Panc1 (cell line): ENCODE data around the gene BNIP5. TPM values are rescaled to one million over a fixed set of nuclear protein-coding genes. Genes with fewer than 3 reads are reported as not detected.

ENCODE experiments used
- ATAC-seq: fragments of 200-7000 bp; cut with Tn5 transposase; 2 replicates; pipeline ENCODE4 v1.9.1; 2020; ENCODE audit warnings: mild to moderate bottlenecking, moderate library complexity
- BruUV-seq: library from RNA; stranded (reverse); fragments of 400-500 nt; replicated peaks from 2 replicates; lab custom pipeline; 2021; lab: Mats Ljungman, UMichigan
- CTCF ChIA-PET: fragments of 300-600 bp; sonication (Branson Sonifier 250); formaldehyde crosslinking; loops from one replicate; lab custom pipeline; 2022; ENCODE audit warnings: antibody characterized with exemption; lab: Charles Lee
- POLR2A ChIA-PET: fragments of 300-600 bp; sonication (Branson Sonifier 250); formaldehyde crosslinking; loops from one replicate; lab custom pipeline; 2022; ENCODE audit warnings: antibody characterized with exemption; lab: Charles Lee
- DNase-seq: peaks from one replicate; pipeline ENCODE4 v3.0.0-alpha.2; 2010; ENCODE audit warnings: low read depth, low spot score
- H3K27ac ChIP-seq: 2 replicates; pipeline ENCODE4 v1.5.1; 2011; ENCODE audit warnings: mild to moderate bottlenecking, low read length, inconsistent platforms
- H3K27me3 ChIP-seq: fragments of 200-500 bp; sonication (Bioruptor generic); 2 replicates; pipeline ENCODE4 v1.6.0; 2014; ENCODE audit warnings: low read length, inconsistent platforms; ENCODE audit not compliant: control insufficient read depth, insufficient read depth
- H3K36me3 ChIP-seq: fragments of 200-500 bp; sonication (Bioruptor generic); 2 replicates; pipeline ENCODE4 v1.5.1; 2014; ENCODE audit warnings: inconsistent platforms, mild to moderate bottlenecking, low read length, moderate library complexity; ENCODE audit not compliant: control insufficient read depth, insufficient read depth
- H3K4me1 ChIP-seq: 2 replicates; pipeline ENCODE4 v1.5.1; 2011; ENCODE audit warnings: inconsistent platforms, mild to moderate bottlenecking, low read length, moderate library complexity; ENCODE audit not compliant: control insufficient read depth, insufficient read depth
- H3K4me3 ChIP-seq, 2 experiments: 2 replicates each; pipeline ENCODE4 v1.5.1; 2011 to 2012; ENCODE audit warnings: low read depth in 2 of 2, low read length in 2 of 2, mild to moderate bottlenecking in 2 of 2, inconsistent platforms in 1 of 2, moderate library complexity in 1 of 2
- H3K9me3 ChIP-seq: fragments of 200-500 bp; sonication (Bioruptor generic); 2 replicates; pipeline ENCODE4 v1.5.1; 2014; ENCODE audit warnings: low read depth, mild to moderate bottlenecking, inconsistent platforms, low read length, moderate library complexity; ENCODE audit not compliant: control insufficient read depth, insufficient read depth
- POLR2AphosphoS5 ChIP-seq: IDR thresholded peaks from 2 replicates; pipeline ENCODE4 v1.6.1; 2012; ENCODE audit warnings: mild to moderate bottlenecking, low read depth, low read length, moderate library complexity
- SIN3A ChIP-seq: IDR thresholded peaks from 2 replicates; pipeline ENCODE4 v1.6.1; 2012; ENCODE audit warnings: low read depth, mild to moderate bottlenecking, low read length, moderate library complexity, borderline replicate concordance; ENCODE audit not compliant: insufficient read depth
- TCF7L2 ChIP-seq: IDR thresholded peaks from 2 replicates; pipeline ENCODE4 v1.6.1; 2011; ENCODE audit warnings: mild to moderate bottlenecking, low read depth, low read length, inconsistent platforms
- in situ Hi-C: cut with HindIII; loops from 2 replicates; pipeline ENCODE4 v1.10.0; 2016; ENCODE audit warnings: low sequenced_read_pairs, low pct_unique_long_range_greater_than_20kb
- intact Hi-C: fragments of 100-400 bp; cut with micrococcal nuclease; formaldehyde crosslinking; loops from one replicate; pipeline ENCODE4 v1.10.0; 2022; ENCODE audit not compliant: unreplicated experiment
- total RNA-seq: library from RNA; stranded (reverse); gene quantifications from one replicate; pipeline ENCODE4 v1.2.1, GENCODE V29; 2021; ENCODE audit not compliant: unreplicated experiment
- TF ChIP-seq, protein P1 (sequence below), 2 experiments: IDR thresholded peaks; 2 replicates each; pipeline ENCODE4 v1.6.1; 2011 to 2012; ENCODE audit warnings: low read depth in 2 of 2, control low read depth in 1 of 2, low read length in 1 of 2, mild to moderate bottlenecking in 1 of 2, moderate library complexity in 1 of 2; ENCODE audit not compliant: insufficient read depth in 1 of 2
- TF ChIP-seq, protein P2 (sequence below): fragments of 450-650 bp; IDR thresholded peaks from 2 replicates; pipeline ENCODE4 v1.5.1; 2017; ENCODE audit warnings: mild to moderate bottlenecking

Gene BNIP5
- total RNA-seq, 1 experiment from 2014 or later, result not detected

DNA sequence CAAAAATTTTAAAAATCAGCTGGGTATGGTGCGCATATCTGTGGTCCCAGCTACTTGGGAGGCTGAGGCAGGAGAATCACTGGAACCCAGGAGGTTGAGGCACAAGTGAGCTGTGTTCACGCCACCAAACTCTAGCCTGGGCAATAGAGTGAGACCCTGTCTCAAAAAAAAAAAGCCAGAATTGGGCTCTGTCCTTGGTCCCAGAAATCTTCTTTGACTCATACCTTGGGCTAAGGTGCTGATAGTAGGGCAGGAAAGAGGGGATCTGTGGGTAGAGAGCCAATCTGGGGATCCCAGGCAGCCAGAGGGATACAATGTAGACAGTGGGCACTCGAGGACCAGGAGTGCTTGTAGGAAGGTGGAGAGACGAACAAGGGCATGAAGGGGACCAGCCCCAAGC lies 37.5 kb upstream of the BNIP5 start:
- ATAC-seq (no peak), DNase-seq (no peak)
- ChIA-PET POLR2A (interaction anchor here (0.6 to 0.7 kb wide), 2 partner anchors 18 to 53 kb away, joined by 4 to 7 read pairs; no protein-coding TSS in a partner anchor), CTCF (interaction anchor here (0.6 kb wide), 1 partner anchor 795 kb away, joined by 5 read pairs; no protein-coding TSS in a partner anchor)
- no peak overlapping the region for H3K4me3 ChIP-seq
- H3K36me3 ChIP-seq, result no peaks in the 10 kb centered on the region
- TF ChIP-seq, protein P1, sequence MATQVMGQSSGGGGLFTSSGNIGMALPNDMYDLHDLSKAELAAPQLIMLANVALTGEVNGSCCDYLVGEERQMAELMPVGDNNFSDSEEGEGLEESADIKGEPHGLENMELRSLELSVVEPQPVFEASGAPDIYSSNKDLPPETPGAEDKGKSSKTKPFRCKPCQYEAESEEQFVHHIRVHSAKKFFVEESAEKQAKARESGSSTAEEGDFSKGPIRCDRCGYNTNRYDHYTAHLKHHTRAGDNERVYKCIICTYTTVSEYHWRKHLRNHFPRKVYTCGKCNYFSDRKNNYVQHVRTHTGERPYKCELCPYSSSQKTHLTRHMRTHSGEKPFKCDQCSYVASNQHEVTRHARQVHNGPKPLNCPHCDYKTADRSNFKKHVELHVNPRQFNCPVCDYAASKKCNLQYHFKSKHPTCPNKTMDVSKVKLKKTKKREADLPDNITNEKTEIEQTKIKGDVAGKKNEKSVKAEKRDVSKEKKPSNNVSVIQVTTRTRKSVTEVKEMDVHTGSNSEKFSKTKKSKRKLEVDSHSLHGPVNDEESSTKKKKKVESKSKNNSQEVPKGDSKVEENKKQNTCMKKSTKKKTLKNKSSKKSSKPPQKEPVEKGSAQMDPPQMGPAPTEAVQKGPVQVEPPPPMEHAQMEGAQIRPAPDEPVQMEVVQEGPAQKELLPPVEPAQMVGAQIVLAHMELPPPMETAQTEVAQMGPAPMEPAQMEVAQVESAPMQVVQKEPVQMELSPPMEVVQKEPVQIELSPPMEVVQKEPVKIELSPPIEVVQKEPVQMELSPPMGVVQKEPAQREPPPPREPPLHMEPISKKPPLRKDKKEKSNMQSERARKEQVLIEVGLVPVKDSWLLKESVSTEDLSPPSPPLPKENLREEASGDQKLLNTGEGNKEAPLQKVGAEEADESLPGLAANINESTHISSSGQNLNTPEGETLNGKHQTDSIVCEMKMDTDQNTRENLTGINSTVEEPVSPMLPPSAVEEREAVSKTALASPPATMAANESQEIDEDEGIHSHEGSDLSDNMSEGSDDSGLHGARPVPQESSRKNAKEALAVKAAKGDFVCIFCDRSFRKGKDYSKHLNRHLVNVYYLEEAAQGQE (IDR thresholded peaks at IDR 0.05; ENCODE audit: insufficient read depth in 1 of 2, low read depth in 2 of 2, low read length in 1 of 2), result no peak
- TF ChIP-seq POLR2AphosphoS5 (no peak), TCF7L2 (no peak), SIN3A (no peak)
- TF ChIP-seq, protein P2, sequence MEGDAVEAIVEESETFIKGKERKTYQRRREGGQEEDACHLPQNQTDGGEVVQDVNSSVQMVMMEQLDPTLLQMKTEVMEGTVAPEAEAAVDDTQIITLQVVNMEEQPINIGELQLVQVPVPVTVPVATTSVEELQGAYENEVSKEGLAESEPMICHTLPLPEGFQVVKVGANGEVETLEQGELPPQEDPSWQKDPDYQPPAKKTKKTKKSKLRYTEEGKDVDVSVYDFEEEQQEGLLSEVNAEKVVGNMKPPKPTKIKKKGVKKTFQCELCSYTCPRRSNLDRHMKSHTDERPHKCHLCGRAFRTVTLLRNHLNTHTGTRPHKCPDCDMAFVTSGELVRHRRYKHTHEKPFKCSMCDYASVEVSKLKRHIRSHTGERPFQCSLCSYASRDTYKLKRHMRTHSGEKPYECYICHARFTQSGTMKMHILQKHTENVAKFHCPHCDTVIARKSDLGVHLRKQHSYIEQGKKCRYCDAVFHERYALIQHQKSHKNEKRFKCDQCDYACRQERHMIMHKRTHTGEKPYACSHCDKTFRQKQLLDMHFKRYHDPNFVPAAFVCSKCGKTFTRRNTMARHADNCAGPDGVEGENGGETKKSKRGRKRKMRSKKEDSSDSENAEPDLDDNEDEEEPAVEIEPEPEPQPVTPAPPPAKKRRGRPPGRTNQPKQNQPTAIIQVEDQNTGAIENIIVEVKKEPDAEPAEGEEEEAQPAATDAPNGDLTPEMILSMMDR, result no peak
- no peaks in the 10 kb centered on the region for H3K27me3 ChIP-seq
- in situ Hi-C loops (no loop called here), intact Hi-C loops (no loop called here)
- no TSS peak for BruUV-seq
- no peaks in the 10 kb centered on the region for H3K4me1 ChIP-seq
- H3K27ac ChIP-seq, result no peak overlapping the region
- H3K9me3 ChIP-seq, result no peaks in the 10 kb centered on the region

DNA sequence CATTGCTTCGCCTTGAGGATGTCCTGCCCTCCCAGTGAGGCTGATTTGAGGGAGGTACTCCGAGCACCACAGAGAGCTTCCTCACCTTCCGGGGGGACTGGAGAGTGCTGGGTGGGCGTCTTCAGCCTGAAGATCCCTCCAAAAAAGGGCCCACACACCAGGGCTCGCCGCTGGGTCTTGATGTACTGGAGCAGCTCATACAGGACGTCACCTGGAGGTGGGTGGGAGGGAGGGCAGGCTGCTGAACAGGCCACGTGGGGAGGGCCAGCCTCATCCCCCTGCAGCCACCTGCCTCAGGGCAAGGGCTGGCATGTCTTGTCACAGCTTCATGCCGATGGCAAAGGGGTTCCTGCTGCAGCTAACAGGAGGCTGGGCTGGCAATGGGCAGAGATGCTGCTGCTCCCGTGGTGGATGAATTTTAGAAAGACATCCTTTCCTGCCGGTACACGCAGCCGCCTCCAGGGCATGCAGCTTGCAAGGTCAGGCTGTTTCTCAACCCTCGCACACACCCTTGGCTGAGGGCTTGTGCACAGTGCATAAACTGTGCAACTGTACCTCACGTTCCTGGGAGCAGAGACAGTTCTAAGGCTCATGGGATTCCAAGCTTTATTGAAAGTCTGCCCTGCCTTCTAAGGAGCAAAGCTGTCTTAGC lies 36.8 kb upstream of the BNIP5 start:
- in situ Hi-C loops (no loop called here), intact Hi-C loops (no loop called here)
- DNase-seq (no peak), ATAC-seq (peak; percentile 37; the same call in 1 of the 2 replicates)
- Histone ChIP-seq H3K27me3 (no peaks in the 10 kb centered on the region), H3K4me1 (no peaks in the 10 kb centered on the region), H3K27ac (no peak overlapping the region), H3K9me3 (no peaks in the 10 kb centered on the region), H3K4me3 (no peak overlapping the region), H3K36me3 (no peaks in the 10 kb centered on the region)
- CTCF ChIA-PET, result no interaction called here
- TF ChIP-seq, protein P1 (IDR thresholded peaks at IDR 0.05; ENCODE audit: insufficient read depth in 1 of 2, low read depth in 2 of 2, low read length in 1 of 2), result no peak
- TF ChIP-seq, protein P2, result no peak
- no peak for TF ChIP-seq SIN3A
- POLR2A ChIA-PET, result interaction anchor here (0.7 kb wide), 1 partner anchor 54 kb away, joined by 4 read pairs; no protein-coding TSS in a partner anchor
- BruUV-seq, result no TSS peak
